Measurements from ENCODE around the gene LRSAM1. TPM values are rescaled to one million over a fixed set of nuclear protein-coding genes. Genes with fewer than 3 reads are reported as not detected.

Gene LRSAM1
- total RNA-seq, 1 donor from 2014 or later, result 35.4 TPM

GRCh38 chr9:127493592-127494303 lies 42.4 kb downstream of the LRSAM1 start:
- peak; percentile 65 for DNase-seq
- H3K4me3 ChIP-seq, result peak overlapping the region; percentile 21
- peak overlapping the region; percentile 94 for H3K27ac ChIP-seq (replicated peaks)
- TF ChIP-seq CTCF (IDR thresholded peaks at IDR 0.05; ENCODE audit: borderline replicate concordance), result no peak
- no peaks in the 10 kb centered on the region for H3K27me3 ChIP-seq (ENCODE audit: low read depth)
- intact Hi-C loops (cut with micrococcal nuclease), result no loop called here
- no peaks in the 10 kb centered on the region for H3K9me3 ChIP-seq (replicated peaks)
- H3K36me3 ChIP-seq, result peaks cover 90% of the 10 kb centered on the region
- H3K4me1 ChIP-seq, result peaks cover 38% of the 10 kb centered on the region

- Histone ChIP-seq H3K27me3 (ENCODE audit: low read depth) (no peaks in the 10 kb centered on the region), H3K27ac (replicated peaks) (peak overlapping the region; percentile 94)
- DNase-seq, result no peak
These were observed 43.0 kb downstream of the LRSAM1 start for GRCh38 chr9:127494304-127494702.

GRCh38 chr9:127495884-127496555 lies 44.7 kb downstream of the LRSAM1 start:
- Histone ChIP-seq H3K4me1 (peaks cover 38% of the 10 kb centered on the region), H3K27me3 (ENCODE audit: low read depth) (no peaks in the 10 kb centered on the region), H3K9me3 (replicated peaks) (no peaks in the 10 kb centered on the region), H3K36me3 (peaks cover 75% of the 10 kb centered on the region), H3K4me3 (no peak overlapping the region), H3K27ac (replicated peaks) (peak overlapping the region; percentile 94)
- no peak for DNase-seq
- intact Hi-C loops (cut with micrococcal nuclease), result no loop called here
- no peak for TF ChIP-seq CTCF (IDR thresholded peaks at IDR 0.05; ENCODE audit: borderline replicate concordance)

More at GRCh38 chr9:127494304-127494702, 43.0 kb downstream of the LRSAM1 start:
- Histone ChIP-seq H3K36me3 (peaks cover 85% of the 10 kb centered on the region), H3K4me3 (peak overlapping the region; percentile 21), H3K9me3 (replicated peaks) (no peaks in the 10 kb centered on the region), H3K4me1 (peaks cover 38% of the 10 kb centered on the region)
- no peak for TF ChIP-seq CTCF (IDR thresholded peaks at IDR 0.05; ENCODE audit: borderline replicate concordance)
- intact Hi-C loops (cut with micrococcal nuclease), result no loop called here

- peaks cover 73% of the 10 kb centered on the region for H3K36me3 ChIP-seq
- no peak for DNase-seq
- H3K4me1 ChIP-seq, result peaks cover 38% of the 10 kb centered on the region
- no peak overlapping the region for H3K4me3 ChIP-seq
- H3K9me3 ChIP-seq (replicated peaks), result no peaks in the 10 kb centered on the region
- intact Hi-C loops (cut with micrococcal nuclease), result no loop called here
- H3K27ac ChIP-seq (replicated peaks), result peak overlapping the region; percentile 94
- no peak for TF ChIP-seq CTCF (IDR thresholded peaks at IDR 0.05; ENCODE audit: borderline replicate concordance)
- no peaks in the 10 kb centered on the region for H3K27me3 ChIP-seq (ENCODE audit: low read depth)
These were observed 45.7 kb downstream of the LRSAM1 start for GRCh38 chr9:127496974-127497373.

GRCh38 chr9:127497656-127498290 lies 46.5 kb downstream of the LRSAM1 start:
- no peak for TF ChIP-seq CTCF (IDR thresholded peaks at IDR 0.05; ENCODE audit: borderline replicate concordance)
- H3K27me3 ChIP-seq (ENCODE audit: low read depth), result no peaks in the 10 kb centered on the region
- H3K36me3 ChIP-seq, result peaks cover 73% of the 10 kb centered on the region
- intact Hi-C loops (cut with micrococcal nuclease), result no loop called here
- DNase-seq, result no peak
- no peaks in the 10 kb centered on the region for H3K9me3 ChIP-seq (replicated peaks)
- H3K4me3 ChIP-seq, result no peak overlapping the region
- H3K27ac ChIP-seq (replicated peaks), result no peak overlapping the region
- peaks cover 33% of the 10 kb centered on the region for H3K4me1 ChIP-seq

All from left ventricle myocardium inferior (tissue), 1 donor.